Smooth muscle cell (in vitro differentiated cells): ENCODE measurements around the gene EEF1AKMT3. TPM values are rescaled to one million over a fixed set of nuclear protein-coding genes. Genes with fewer than 3 reads are reported as not detected.

Source experiments
- DNase-seq: peaks from one replicate; lab custom pipeline; 2025; ENCODE audit not compliant: unreplicated experiment; lab: John Stamatoyannopoulos, UW
- H2AFZ ChIP-seq: fragments of 200-600 bp; sonication (generic); 2 replicates; pipeline ENCODE4 v1.6.0; 2016; ENCODE audit warnings: antibody characterized with exemption, low read depth, mild to moderate bottlenecking
- H3F3A ChIP-seq: fragments of 200-600 bp; sonication (generic); 2 replicates; pipeline ENCODE4 v1.6.0; 2017; ENCODE audit warnings: antibody characterized with exemption, low read depth
- H3K27ac ChIP-seq: fragments of 200-600 bp; sonication (generic); 2 replicates; pipeline ENCODE4 v1.5.1; 2016; ENCODE audit warnings: low read depth, mild to moderate bottlenecking
- H3K27me3 ChIP-seq: fragments of 200-600 bp; sonication (generic); 2 replicates; pipeline ENCODE4 v1.6.1; 2016; ENCODE audit warnings: low read depth, mild to moderate bottlenecking
- H3K36me3 ChIP-seq: fragments of 200-600 bp; sonication (generic); 2 replicates; pipeline ENCODE4 v1.5.1; 2016; ENCODE audit warnings: low read depth
- H3K4me1 ChIP-seq: fragments of 200-600 bp; sonication (generic); 2 replicates; pipeline ENCODE4 v1.5.1; 2016; ENCODE audit warnings: low read depth
- H3K4me2 ChIP-seq: fragments of 200-600 bp; sonication (generic); 2 replicates; pipeline ENCODE4 v1.6.0; 2016; ENCODE audit warnings: mild to moderate bottlenecking
- H3K4me3 ChIP-seq: fragments of 200-600 bp; sonication (generic); 2 replicates; pipeline ENCODE4 v1.5.1; 2016; ENCODE audit warnings: mild to moderate bottlenecking
- H3K79me2 ChIP-seq: fragments of 200-600 bp; sonication (generic); 2 replicates; pipeline ENCODE4 v1.6.0; 2016; ENCODE audit warnings: low read depth, mild to moderate bottlenecking
- H3K9ac ChIP-seq: fragments of 200-600 bp; sonication (generic); 2 replicates; pipeline ENCODE4 v1.6.0; 2016; ENCODE audit warnings: low read depth
- H3K9me3 ChIP-seq: fragments of 200-600 bp; sonication (generic); replicated peaks from 2 replicates; pipeline ENCODE4 v1.5.1; 2016; ENCODE audit warnings: low read depth
- H4K20me1 ChIP-seq: fragments of 200-600 bp; sonication (generic); 2 replicates; pipeline ENCODE4 v1.6.0; 2016; ENCODE audit warnings: low read depth
- WGBS: methylation state at CpG from one replicate; pipeline ENCODE4 v1.1.7; 2016; ENCODE audit warnings: low lambda C conversion rate; 5-methylcytosine and 5-hydroxymethylcytosine counted together
- polyA plus RNA-seq: library from polyadenylated mRNA; unstranded; fragments of >200 nt; fragmentation: Nextera tagmentation; extraction: Ambion mirVana; gene quantifications from 2 replicates; pipeline ENCODE4 v1.2.1, GENCODE V29; 2016
- total RNA-seq: library from RNA; depleted of rRNA; stranded (reverse); fragments of >200 nt; gene quantifications from 2 replicates; pipeline ENCODE4 v1.2.3, GENCODE V29; 2014
- TF ChIP-seq, protein P1 (sequence below): fragments of 200-600 bp; sonication (generic); IDR thresholded peaks from 2 replicates; pipeline ENCODE4 v1.5.1; 2017; ENCODE audit warnings: borderline replicate concordance, mild to moderate bottlenecking, antibody characterized with exemption; ENCODE audit not compliant: insufficient read depth, poor library complexity, severe bottlenecking

Gene EEF1AKMT3
- total and polyA plus RNA-seq, 2 experiments from 2014 or later = 8.0 to 9.0 TPM

- no peaks in the 10 kb centered on the region for H3F3A ChIP-seq
- H3K27me3 ChIP-seq = peaks cover 100% of the 10 kb centered on the region
- peak overlapping the region; percentile 87 for H3K4me2 ChIP-seq
- H2AFZ ChIP-seq = no peak overlapping the region
- H3K79me2 ChIP-seq = no peaks in the 10 kb centered on the region
- WGBS = 8% methylated on average over 21 of the region's 31 CpGs
- TF ChIP-seq, protein P1, sequence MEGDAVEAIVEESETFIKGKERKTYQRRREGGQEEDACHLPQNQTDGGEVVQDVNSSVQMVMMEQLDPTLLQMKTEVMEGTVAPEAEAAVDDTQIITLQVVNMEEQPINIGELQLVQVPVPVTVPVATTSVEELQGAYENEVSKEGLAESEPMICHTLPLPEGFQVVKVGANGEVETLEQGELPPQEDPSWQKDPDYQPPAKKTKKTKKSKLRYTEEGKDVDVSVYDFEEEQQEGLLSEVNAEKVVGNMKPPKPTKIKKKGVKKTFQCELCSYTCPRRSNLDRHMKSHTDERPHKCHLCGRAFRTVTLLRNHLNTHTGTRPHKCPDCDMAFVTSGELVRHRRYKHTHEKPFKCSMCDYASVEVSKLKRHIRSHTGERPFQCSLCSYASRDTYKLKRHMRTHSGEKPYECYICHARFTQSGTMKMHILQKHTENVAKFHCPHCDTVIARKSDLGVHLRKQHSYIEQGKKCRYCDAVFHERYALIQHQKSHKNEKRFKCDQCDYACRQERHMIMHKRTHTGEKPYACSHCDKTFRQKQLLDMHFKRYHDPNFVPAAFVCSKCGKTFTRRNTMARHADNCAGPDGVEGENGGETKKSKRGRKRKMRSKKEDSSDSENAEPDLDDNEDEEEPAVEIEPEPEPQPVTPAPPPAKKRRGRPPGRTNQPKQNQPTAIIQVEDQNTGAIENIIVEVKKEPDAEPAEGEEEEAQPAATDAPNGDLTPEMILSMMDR = no peak
- no peaks in the 10 kb centered on the region for H3K36me3 ChIP-seq
- no peaks in the 10 kb centered on the region for H3K9me3 ChIP-seq
- no peaks in the 10 kb centered on the region for H4K20me1 ChIP-seq
- no peak overlapping the region for H3K9ac ChIP-seq
- no peak overlapping the region for H3K27ac ChIP-seq
- peaks cover 17% of the 10 kb centered on the region for H3K4me1 ChIP-seq
- peak overlapping the region; percentile 46 for H3K4me3 ChIP-seq
- no peak for DNase-seq
These were observed 35.5 kb upstream of the EEF1AKMT3 start for GRCh38 chr12:57736741-57737466.

- no peak for DNase-seq
- no peaks in the 10 kb centered on the region for H3K36me3 ChIP-seq
- no peak overlapping the region for H2AFZ ChIP-seq
- no peak overlapping the region for H3K9ac ChIP-seq
- TF ChIP-seq, protein P1 = peak; percentile 31
- peaks cover 17% of the 10 kb centered on the region for H3K4me1 ChIP-seq
- H3K27ac ChIP-seq = no peak overlapping the region
- no peaks in the 10 kb centered on the region for H3F3A ChIP-seq
- H3K79me2 ChIP-seq = no peaks in the 10 kb centered on the region
- peak overlapping the region; percentile 87 for H3K4me2 ChIP-seq
- peaks cover 100% of the 10 kb centered on the region for H3K27me3 ChIP-seq
- 2% methylated on average over 44 of the region's 110 CpGs for WGBS
- no peaks in the 10 kb centered on the region for H3K9me3 ChIP-seq
- peak overlapping the region; percentile 46 for H3K4me3 ChIP-seq
- H4K20me1 ChIP-seq = no peaks in the 10 kb centered on the region
These were observed 34.6 kb upstream of the EEF1AKMT3 start for GRCh38 chr12:57737467-57738460.

GRCh38 chr12:57738661-57739237 lies 33.7 kb upstream of the EEF1AKMT3 start, which contains the start of gene AGAP2:
Gene AGAP2, minus strand, starts transcription at chr12:57738742. Its CDS starts 496 bp downstream, at chr12:57738246.
- no peaks in the 10 kb centered on the region for H3F3A ChIP-seq
- peaks cover 95% of the 10 kb centered on the region for H3K27me3 ChIP-seq
- DNase-seq = no peak
- H3K4me3 ChIP-seq = peak within 1 kb of the TSS; percentile 46
- H2AFZ ChIP-seq = no peak within 1 kb of the TSS
- H3K27ac ChIP-seq = no peak within 1 kb of the TSS
- H3K9ac ChIP-seq = no peak within 1 kb of the TSS
- H4K20me1 ChIP-seq = no peaks in the 10 kb centered on the region
- no peaks in the 10 kb centered on the region for H3K79me2 ChIP-seq
- WGBS = 3% methylated on average over 7 of the region's 36 CpGs
- TF ChIP-seq, protein P1 = no peak
- H3K4me1 ChIP-seq = peaks cover 17% of the 10 kb centered on the region
- peak within 1 kb of the TSS; percentile 87 for H3K4me2 ChIP-seq
- no peaks in the 10 kb centered on the region for H3K9me3 ChIP-seq
- no peaks in the 10 kb centered on the region for H3K36me3 ChIP-seq
